Activated T-cell treated with anti-CD3 and anti-CD28 coated beads for 48 hours (primary cell): Measurements from ENCODE around the gene SLC2A8.

Source experiments
- DNase-seq: peaks from one replicate; pipeline ENCODE4 v3.0.0-alpha.2; 2020; ENCODE audit warnings: low read depth

Gene SLC2A8

DNA sequence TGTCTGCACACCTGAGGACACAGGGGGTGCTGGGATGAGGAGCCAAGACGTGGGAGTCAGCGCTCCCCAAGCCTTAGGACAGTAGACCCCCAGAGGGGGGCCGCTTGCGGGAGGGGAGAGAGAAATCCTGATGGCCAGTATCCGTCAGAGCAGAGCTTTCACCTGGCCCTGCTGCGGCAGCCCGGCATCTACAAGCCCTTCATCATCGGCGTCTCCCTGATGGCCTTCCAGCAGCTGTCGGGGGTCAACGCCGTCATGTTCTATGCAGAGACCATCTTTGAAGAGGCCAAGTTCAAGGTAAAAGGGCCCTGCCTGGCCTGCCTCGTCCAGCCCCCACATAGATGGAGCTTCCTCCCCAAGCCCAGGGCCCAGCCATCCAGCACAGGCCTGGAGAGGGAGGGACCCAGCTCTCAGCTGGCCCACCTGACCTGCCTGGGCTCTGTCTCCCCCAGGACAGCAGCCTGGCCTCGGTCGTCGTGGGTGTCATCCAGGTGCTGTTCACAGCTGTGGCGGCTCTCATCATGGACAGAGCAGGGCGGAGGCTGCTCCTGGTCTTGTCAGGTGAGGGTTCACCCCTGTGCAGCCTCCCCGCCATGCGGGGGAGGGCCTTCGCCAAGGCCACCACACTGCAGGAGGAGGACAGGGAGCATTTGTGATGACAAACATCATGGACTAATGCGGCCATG, 6.7 kb downstream of the SLC2A8 start:
- DNase-seq = no peak

DNA sequence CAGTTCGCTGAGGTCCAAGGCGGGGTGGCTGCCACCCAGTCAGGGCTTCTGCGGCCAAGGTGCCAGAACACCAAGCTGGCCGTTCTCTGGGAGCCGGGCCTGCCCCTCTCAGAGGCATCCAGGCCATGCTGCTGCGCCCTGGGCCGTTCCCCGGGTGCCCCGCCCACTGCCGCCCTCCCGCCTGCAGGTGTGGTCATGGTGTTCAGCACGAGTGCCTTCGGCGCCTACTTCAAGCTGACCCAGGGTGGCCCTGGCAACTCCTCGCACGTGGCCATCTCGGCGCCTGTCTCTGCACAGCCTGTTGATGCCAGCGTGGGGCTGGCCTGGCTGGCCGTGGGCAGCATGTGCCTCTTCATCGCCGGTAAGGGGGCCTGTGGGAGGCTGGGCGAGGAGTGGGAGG, 7.7 kb downstream of the SLC2A8 start:
- no peak for DNase-seq

DNA sequence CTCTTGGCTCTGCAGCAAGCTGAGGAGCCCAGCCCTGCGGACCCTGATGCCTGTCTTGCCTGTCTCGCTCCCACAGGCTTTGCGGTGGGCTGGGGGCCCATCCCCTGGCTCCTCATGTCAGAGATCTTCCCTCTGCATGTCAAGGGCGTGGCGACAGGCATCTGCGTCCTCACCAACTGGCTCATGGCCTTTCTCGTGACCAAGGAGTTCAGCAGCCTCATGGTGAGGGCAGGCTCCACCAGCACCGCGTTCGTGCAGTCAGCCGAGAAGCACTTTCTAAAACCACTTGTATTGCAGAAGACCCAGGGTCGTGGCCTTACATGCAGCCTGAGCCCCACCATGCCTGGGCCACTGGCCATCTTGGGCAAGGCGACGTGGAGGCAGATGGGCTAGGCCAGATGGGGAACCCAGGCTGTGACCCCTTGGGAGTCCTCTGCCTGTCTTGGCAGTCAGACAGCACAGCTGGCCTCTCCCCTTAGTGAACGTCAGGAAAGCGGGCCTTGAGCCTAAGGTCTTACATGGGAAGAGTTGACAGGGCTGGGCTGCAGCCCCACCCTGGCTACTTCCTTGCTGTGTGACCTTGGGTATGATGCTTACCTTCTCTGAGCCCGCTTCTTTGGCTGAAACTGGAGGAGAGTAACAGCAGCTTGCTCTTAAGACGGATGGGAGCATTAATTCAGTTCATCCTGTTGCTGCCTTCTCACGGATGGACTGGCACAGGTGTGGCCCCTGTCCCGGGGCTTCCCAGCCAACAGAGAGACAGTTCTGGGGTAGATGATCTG, 8.6 kb downstream of the SLC2A8 start:
- no peak for DNase-seq

DNA sequence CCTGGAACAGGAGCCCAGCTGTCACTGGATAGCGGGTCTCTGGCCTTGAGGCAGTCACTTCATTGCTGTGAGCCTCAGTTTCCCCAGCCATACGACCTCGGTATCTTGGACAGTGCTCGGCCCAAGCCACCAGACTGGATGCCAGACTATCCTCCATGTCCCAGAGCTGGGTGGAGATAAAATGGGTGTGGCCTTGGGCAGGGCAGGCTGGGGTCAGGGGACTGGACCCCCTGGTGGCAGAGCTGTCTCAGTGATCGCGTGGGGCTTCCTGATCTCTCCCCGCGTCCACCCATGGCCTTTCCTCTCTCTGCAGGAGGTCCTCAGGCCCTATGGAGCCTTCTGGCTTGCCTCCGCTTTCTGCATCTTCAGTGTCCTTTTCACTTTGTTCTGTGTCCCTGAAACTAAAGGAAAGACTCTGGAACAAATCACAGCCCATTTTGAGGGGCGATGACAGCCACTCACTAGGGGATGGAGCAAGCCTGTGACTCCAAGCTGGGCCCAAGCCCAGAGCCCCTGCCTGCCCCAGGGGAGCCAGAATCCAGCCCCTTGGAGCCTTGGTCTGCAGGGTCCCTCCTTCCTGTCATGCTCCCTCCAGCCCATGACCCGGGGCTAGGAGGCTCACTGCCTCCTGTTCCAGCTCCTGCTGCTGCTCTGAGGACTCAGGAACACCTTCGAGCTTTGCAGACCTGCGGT, 10.0 kb downstream of the SLC2A8 start:
- DNase-seq = no peak

DNA sequence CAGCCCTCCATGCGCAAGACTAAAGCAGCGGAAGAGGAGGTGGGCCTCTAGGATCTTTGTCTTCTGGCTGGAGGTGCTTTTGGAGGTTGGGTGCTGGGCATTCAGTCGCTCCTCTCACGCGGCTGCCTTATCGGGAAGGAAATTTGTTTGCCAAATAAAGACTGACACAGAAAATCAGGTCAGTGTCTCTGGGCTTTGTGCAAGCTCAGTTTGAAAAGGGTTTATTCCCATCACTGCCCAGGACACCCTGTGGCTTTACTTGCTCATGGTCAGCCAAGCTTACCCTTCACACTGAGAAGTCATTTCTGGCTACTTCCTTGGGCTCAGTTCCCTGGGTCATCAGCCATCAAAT, 10.5 kb downstream of the SLC2A8 start:
- DNase-seq = no peak

DNA sequence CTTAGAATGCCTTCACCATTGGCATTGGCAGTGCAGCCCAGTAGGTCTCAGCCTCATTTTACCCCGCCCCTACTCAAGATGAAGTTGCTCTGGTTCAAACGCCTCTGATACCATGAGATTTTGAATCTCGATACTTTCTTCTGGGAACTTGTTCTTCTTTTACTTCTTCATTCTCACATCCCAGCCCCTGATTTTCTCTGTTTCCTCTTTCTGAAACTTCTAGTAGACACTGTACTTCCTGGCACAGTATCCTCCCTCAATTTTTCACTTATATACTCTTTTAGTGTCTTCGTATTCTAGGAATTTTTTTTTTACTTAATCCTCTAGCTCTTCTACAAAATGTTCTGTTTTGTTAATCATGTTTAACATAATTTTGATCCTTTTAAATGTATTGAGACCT, 14.2 kb downstream of the SLC2A8 start:
- no peak for DNase-seq

DNA sequence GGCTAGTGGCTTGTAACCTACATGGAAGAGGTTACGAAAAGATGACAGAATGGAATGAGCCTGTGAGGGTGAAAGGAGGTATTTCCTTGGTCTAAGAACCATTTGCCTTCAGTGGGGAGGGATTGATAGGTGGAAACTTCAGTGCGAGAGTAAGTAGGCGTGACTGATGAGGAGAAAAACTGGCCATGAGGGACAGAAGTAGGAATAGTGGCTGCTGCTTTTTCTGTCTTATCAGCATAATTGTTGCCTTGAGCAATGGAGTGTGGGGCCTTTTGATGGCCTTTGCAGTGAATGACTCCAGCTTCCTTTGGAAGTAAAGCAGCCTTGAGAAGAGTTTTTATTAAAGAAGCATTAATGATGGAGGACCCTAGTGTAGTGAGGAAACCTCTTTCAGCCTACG, 18.2 kb downstream of the SLC2A8 start:
- DNase-seq = no peak

DNA sequence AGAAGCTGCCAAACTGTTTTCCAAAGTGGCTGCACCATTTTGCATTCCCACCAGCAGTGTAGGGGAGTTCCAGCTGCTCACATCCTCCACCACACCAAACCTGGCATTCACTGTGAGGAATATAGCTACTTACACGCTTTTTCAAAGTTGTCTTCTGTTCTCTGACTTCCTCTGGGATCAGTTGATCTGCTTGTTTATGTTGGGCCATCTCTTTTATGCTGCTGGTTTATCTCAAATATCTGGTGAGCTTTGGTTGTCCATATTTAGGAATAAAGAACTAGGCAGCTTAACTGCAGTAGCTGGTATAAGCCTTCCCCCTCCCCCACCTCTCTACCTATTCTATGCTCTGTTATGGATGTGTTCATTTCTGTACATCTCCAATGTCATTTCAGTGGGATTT, 18.7 kb downstream of the SLC2A8 start:
- no peak for DNase-seq

DNA sequence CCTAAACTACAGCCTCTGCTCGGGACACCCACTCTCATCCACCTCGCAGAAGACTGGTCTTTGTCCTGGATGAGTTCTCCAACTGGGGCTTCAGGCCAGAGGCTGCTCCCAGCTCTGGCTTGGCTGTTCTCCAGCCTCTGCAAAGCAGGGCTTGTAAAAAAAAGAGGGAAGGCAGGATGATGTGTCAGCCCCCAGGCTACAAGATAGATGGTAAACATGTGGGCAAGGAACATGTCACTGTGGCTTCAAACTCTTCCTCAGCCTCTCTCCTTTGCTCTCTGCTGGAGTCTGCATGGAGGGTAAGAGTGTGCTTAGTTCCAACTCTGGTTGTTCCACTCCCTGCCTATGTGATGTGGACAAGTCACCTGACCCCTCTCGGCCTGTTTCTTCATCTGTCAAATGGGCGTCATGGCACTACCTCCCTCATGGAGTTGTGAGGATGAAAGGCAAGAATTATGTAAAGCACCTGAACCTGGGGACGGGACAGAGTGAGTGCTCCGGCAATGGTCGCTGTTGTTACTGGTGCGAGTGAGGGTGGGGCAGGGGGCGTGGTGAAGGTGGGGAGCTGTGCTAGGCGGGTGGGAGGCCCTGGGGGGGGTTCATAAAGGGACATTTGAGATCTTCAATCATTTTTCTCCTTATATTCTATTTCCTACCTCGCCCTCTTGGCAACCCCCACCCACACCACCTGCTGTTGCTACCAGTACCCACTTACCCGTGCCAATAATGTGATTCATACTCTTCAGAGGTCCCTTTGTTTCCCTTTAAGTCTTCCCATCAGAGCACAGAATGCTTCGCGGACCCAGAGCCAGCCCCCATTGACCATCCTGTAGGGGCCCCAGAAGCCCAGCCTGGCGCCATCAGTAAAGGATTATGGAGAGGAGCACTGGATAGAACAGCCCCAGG, 20.4 kb downstream of the SLC2A8 start:
- no peak for DNase-seq

DNA sequence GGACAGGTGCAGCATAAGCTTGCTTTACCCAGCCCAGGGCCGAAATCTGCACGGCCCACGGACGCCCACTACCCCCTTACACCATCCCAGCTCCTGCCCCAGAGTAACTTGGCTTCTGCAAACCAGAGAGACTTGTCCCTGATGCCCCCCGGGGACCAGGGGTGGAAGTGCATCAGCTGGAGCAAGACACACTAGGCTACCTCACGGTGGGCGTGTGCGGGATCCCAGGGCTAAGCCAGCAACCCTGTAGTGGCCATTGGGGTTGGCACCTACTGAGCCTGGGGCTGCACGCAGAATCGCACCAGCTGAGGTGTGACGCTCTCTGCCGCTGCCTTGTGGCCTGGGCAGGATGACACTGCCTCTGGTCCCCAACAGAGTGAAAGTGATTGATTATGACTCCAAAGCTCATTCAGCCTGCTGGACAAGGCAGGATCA, 21.1 kb downstream of the SLC2A8 start:
- peak; percentile 35 for DNase-seq

DNA sequence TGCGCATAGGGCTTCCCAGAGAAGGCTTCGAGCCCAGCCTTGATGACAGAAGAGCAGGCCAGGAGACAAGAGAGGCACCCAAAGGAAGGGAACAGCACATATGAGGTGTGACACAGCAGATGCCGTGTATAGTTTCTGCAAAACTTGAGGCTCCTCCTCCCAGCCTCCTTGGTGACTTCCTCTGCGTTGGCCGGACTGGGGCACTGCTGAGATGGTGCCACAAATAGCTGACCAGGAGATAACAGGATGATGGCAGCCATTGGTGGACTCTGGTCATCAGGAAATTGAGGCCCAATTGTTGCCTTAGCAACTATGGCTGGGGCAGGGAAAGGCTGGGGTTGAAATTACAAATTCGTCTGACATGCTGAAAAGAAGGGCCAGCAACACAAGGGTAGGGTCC, 22.4 kb downstream of the SLC2A8 start:
- no peak for DNase-seq

DNA sequence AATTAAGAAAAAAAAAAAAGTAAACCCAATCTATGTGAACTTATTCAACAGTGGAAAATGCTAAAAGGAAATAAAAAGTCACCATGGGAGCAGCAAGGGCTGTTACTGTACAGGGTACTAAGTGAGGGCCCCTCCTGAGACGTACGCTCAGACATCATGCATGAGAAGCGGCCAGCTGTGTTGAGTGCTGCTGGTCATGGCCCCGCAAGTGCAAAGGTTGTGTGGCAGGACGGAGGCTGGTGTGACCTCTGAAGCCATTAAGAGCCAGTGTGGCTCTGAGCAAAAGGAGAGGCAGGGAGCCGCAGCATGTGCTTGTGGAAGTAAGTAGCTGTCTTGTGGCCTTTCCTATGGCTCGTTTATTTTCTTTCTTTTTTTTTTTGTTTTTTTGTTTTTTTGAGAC, 24.1 kb downstream of the SLC2A8 start:
- no peak for DNase-seq

DNA sequence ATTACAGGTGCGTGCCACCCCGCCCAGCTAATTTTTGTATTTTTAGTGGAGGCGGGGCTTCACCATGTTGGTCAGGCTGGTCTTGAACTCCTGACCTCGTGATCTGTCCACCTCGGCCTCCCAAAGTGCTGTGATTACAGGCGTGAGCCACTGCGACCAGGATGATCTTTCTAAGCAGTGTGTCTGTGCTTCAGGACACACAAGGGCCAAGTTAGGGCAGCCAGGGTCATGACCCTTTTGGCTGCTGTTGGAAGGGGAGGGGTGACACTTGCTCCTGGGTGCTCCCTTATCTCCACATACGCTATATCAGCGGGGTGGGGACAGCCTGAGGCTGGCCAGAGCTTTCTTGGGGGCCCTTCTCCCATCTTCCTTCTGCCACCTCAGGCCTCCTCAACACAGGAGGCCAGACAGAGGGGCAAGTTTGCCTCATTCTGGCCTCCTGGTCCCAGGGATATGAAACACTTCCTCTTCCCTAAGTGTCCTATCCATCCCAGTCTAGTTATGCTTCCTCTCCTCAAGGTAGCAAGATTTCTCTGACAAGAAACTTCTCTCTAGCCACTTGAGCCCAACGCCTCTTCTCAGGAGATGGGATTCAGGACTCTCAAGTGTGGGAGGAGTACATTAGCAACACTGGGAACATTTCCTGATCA, 25.3 kb downstream of the SLC2A8 start:
- DNase-seq = no peak

DNA sequence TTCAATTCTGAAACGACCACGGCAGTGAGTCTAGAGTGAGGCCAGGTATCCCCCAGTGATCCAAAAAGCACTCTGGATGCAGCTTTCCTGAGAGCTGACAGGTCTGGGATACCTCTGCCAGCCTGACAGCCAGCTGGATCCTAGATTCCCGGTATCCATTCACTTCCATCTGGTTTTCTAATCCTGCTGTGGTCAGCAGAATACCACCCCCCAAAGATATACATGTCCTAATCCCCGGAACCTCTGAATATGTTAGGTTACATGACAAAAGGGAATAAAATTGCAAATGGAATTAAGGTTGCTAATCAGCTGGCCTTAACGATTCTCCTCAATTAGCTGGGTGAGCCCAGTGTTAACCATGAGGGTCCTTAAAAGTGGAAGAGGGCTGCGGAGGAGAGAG, 25.8 kb downstream of the SLC2A8 start:
- DNase-seq = no peak

DNA sequence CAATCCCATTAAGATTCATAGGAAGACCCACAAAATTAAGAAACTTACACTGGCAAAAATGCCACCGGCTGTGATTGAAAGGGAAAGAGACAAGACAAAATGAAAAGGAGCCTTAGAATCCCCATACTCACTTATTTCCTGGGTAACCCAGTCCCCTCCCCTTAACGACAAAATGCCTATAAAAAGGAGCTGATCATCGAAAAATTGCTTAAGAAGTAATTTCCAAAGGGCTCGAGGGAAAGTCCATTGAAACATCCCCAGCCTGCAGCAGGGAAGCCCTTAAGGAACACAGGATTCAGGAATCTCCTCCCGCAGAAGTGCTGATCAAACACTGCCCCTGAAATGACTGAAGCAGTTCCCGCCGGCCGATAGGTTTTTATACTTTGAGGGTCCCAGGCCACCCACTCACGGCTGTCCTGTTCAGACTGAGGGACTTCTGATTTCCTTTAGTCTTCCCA, 26.5 kb downstream of the SLC2A8 start:
- no peak for DNase-seq

DNA sequence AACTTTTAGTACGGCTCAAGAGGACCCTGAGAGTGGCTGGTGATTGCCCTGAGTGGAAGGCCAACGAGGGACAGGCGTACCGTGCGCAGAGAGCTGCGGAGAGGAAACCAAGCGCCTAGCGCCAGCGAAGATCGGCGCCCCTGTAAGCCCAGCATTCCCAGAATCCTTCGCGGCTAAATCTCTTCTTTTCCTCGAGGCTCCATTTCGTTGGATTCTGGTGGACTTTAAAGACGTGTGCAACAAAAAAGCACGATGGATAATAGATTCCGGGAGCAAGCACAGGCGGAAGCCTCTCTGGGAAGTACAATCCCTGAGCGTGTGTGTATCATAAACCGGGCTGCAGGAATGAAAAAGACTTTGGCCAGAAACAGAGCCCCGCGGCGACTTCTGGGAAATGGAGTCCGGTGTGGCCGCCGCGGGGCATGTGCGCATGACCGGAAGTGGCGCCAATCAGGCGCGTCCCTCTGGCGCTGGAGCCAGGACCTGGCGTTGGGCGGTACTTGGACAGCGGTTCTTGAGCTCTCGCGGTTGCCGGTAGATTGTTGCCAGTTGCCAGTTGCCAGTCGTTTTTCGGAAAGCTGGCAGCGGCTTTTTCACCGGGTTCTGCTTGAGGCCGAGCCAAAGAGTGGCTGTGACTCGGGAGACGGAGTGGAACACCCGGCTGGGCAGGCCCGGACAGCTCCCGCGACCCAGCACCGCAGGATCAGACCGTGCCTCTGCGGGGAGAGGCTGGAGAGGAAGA, 27.1 kb downstream of the SLC2A8 start, which contains the start of gene ZNF79:
TSS of gene ZNF79 (plus strand) at position 449 of the 742 bp plus-strand sequence. CDS start 406 bp downstream, outside the sequence.
- DNase-seq = peak; percentile 92

DNA sequence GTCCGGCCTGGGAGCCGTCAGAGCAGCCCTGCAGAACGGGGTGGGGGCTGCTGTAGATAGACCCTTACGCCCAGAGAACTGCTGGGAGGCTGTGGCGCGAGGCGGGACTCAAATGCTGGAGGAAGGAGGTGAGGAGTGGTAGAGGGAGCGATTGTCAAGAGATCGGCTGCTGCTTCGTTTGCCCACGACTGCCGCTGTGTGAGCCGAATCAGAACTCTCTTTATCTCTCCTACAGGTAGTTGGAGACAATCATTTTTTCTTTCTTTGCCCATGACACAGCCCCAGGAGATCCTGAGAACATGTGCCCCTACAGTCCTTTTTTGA, 27.7 kb downstream of the SLC2A8 start:
- DNase-seq = no peak

DNA sequence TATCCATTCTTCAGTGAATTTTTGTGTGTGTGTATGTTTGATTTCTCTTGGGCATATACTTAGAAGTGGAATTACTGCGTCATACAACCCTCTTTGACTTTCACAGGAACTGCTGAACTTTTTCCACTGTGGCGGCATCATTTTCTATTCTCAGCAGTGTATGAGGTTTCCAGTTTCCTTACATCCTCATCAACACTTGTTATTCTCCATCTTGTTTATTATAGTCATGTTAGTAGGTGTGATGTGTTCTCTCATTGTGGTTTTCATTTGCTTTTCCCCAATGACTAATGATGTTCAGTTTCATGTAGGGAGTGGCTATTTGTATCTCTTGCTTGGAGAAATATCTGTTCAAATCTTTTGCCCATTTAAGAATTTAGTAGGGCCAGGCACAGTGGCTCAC, 29.8 kb downstream of the SLC2A8 start:
- no peak for DNase-seq

DNA sequence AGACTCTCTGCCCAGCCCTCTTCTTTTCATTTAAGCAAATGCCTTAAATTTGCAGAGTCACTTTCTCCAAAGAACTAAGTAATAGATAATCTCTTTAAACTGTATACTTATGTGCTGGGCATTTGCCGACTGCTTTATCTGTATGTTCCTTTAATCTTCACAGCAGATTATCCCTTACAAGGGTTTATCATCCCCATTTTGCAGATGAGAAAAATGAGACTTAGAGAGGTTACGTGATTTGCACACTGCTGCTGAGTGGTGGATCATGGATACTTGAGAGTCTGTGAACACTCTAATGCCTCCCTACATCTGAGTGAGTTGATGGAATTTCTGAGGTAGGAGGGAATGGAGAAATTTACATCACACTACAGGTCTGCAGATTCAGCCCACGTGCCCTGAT, 31.4 kb downstream of the SLC2A8 start:
- DNase-seq = no peak

DNA sequence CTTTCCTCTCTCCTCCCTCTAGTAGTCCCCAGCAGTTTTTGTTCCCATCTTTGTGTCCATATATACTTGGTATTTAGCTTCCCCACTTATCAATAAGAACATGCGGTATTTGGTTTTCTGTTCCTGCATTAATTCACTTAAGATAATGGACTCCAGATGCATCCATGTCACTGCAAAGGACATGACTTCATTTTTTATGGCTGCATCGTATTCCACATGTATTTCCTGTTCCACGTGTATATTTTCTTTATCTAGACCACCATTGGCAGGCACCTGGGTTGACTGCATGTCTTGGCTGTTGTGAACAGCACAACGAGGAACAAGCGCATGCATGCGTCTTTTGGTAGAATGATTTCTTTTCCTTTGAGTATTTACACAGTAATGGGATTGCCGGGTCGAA, 33.4 kb downstream of the SLC2A8 start:
- no peak for DNase-seq
